H9 (cell line): ENCODE data around the gene AGBL4. TPM values are rescaled to one million over a fixed set of nuclear protein-coding genes. Genes with fewer than 3 reads are reported as not detected.

Experiments
- DNase-seq: peaks from one replicate; pipeline ENCODE4 v3.0.0-alpha.2; 2017
- H2AFZ ChIP-seq: one replicate; pipeline ENCODE4 v1.6.1; 2013; ENCODE audit warnings: mild to moderate bottlenecking, low read length, control low read depth, moderate library complexity
- H2AK5ac ChIP-seq: 2 replicates; pipeline ENCODE4 v1.6.1; 2013; ENCODE audit warnings: low read length, control low read depth, mixed read lengths; ENCODE audit not compliant: insufficient read length
- H2BK120ac ChIP-seq: one replicate; pipeline ENCODE4 v1.6.1; 2013; ENCODE audit warnings: low read depth, mild to moderate bottlenecking, low read length, control low read depth, inconsistent platforms; ENCODE audit not compliant: poor library complexity, severe bottlenecking
- H2BK12ac ChIP-seq: 2 replicates; pipeline ENCODE4 v1.6.1; 2013; ENCODE audit warnings: low read length, control low read depth, mixed read lengths, low read depth; ENCODE audit not compliant: insufficient read length
- H2BK15ac ChIP-seq: 2 replicates; pipeline ENCODE4 v1.6.1; 2013; ENCODE audit warnings: low read depth, low read length, control low read depth
- H2BK20ac ChIP-seq: one replicate; pipeline ENCODE4 v1.6.1; 2013; ENCODE audit warnings: low read depth, mild to moderate bottlenecking, low read length, control low read depth, inconsistent platforms; ENCODE audit not compliant: poor library complexity, severe bottlenecking
- H2BK5ac ChIP-seq: 2 replicates; pipeline ENCODE4 v1.6.1; 2013; ENCODE audit warnings: low read length, control low read depth, mixed read lengths; ENCODE audit not compliant: insufficient read length
- H3K14ac ChIP-seq: 2 replicates; pipeline ENCODE4 v1.6.1; 2013; ENCODE audit warnings: low read length, control low read depth; ENCODE audit not compliant: insufficient read depth
- H3K18ac ChIP-seq: 2 replicates; pipeline ENCODE4 v1.6.1; 2013; ENCODE audit warnings: low read depth, mild to moderate bottlenecking, mixed read lengths, low read length, control low read depth; ENCODE audit not compliant: insufficient read length
- H3K23ac ChIP-seq: 2 replicates; pipeline ENCODE4 v1.6.1; 2013; ENCODE audit warnings: low read length, control low read depth, mixed read lengths, low read depth; ENCODE audit not compliant: insufficient read length
- H3K23me2 ChIP-seq: 2 replicates; pipeline ENCODE4 v1.6.1; 2013; ENCODE audit warnings: low read depth, mild to moderate bottlenecking, mixed read lengths, low read length, control low read depth; ENCODE audit not compliant: insufficient read length, poor library complexity, severe bottlenecking
- H3K27ac ChIP-seq: 2 replicates; pipeline ENCODE4 v1.5.1; 2013; ENCODE audit warnings: low read length, control low read depth, mixed read lengths, low read depth; ENCODE audit not compliant: insufficient read length
- H3K27me3 ChIP-seq: 2 replicates; pipeline ENCODE4 v1.6.1; 2013; ENCODE audit warnings: low read length, control low read depth, inconsistent platforms; ENCODE audit not compliant: insufficient read depth
- H3K4ac ChIP-seq: 2 replicates; pipeline ENCODE4 v1.6.1; 2013; ENCODE audit warnings: low read depth, mild to moderate bottlenecking, control low read depth, inconsistent platforms, low read length, moderate library complexity
- H3K4me1 ChIP-seq: 2 replicates; pipeline ENCODE4 v1.6.1; 2013; ENCODE audit warnings: low read length, control low read depth, inconsistent platforms; ENCODE audit not compliant: insufficient read depth
- H3K4me2 ChIP-seq: 2 replicates; pipeline ENCODE4 v1.6.1; 2013; ENCODE audit warnings: low read length, control low read depth, mixed read lengths; ENCODE audit not compliant: insufficient read length, insufficient read depth
- H3K56ac ChIP-seq: 2 replicates; pipeline ENCODE4 v1.6.1; 2013; ENCODE audit warnings: low read depth, mild to moderate bottlenecking, mixed read lengths, low read length, control low read depth; ENCODE audit not compliant: insufficient read length
- H3K79me1 ChIP-seq: 2 replicates; pipeline ENCODE4 v1.6.1; 2013; ENCODE audit warnings: low read depth, mild to moderate bottlenecking, moderate library complexity, low read length, control low read depth, inconsistent platforms; ENCODE audit not compliant: insufficient read depth, poor library complexity, severe bottlenecking
- H3K79me2 ChIP-seq: 2 replicates; pipeline ENCODE4 v1.6.1; 2013; ENCODE audit warnings: low read length, control low read depth, inconsistent platforms; ENCODE audit not compliant: insufficient read depth
- H3K9ac ChIP-seq: 2 replicates; pipeline ENCODE4 v1.6.1; 2013; ENCODE audit warnings: low read length, control low read depth, mixed read lengths; ENCODE audit not compliant: insufficient read length; ENCODE audit errors: extremely low read depth
- H3K9me3 ChIP-seq: one replicate; pipeline ENCODE4 v1.6.1; 2013; ENCODE audit warnings: low read depth, low read length, inconsistent platforms; ENCODE audit not compliant: control insufficient read depth
- H3T11ph ChIP-seq: one replicate; pipeline ENCODE4 v1.6.1; 2013; ENCODE audit warnings: mild to moderate bottlenecking, low read length, control low read depth, inconsistent platforms
- H4K20me1 ChIP-seq: one replicate; pipeline ENCODE4 v1.6.1; 2013; ENCODE audit not compliant: control insufficient read depth, insufficient read length, insufficient read depth
- H4K5ac ChIP-seq: 2 replicates; pipeline ENCODE4 v1.6.1; 2013; ENCODE audit warnings: low read depth, mild to moderate bottlenecking, mixed read lengths, low read length, control low read depth; ENCODE audit not compliant: insufficient read length
- H4K8ac ChIP-seq: replicated peaks from 2 replicates; pipeline ENCODE4 v1.6.1; 2013; ENCODE audit warnings: low read length, control low read depth, mixed read lengths, low read depth; ENCODE audit not compliant: insufficient read length
- H4K91ac ChIP-seq: 2 replicates; pipeline ENCODE4 v1.6.1; 2013; ENCODE audit warnings: low read depth, mild to moderate bottlenecking, moderate library complexity, mixed read lengths, low read length, control low read depth; ENCODE audit not compliant: insufficient read length
- H3K27ac Mint-ChIP-seq, 3 experiments: 2 replicates in 2 of 3; 3 replicates in 1 of 3; pipeline ENCODE4 v1.8.0; 2020 to 2021; ENCODE audit warnings: mixed read lengths in 3 of 3, mild to moderate bottlenecking in 1 of 3, moderate library complexity in 1 of 3
- H3K27me3 Mint-ChIP-seq: 2 replicates; pipeline ENCODE4 v1.8.0; 2021; ENCODE audit warnings: low read depth, mild to moderate bottlenecking, moderate library complexity, mixed read lengths
- H3K36me3 Mint-ChIP-seq, 3 experiments: 2 replicates in 2 of 3; 3 replicates in 1 of 3; pipeline ENCODE4 v1.8.0; 2020 to 2021; ENCODE audit warnings: low read depth in 3 of 3, mixed read lengths in 3 of 3; ENCODE audit not compliant: insufficient read depth in 1 of 3
- H3K4me1 Mint-ChIP-seq, 2 experiments: 2 replicates each; pipeline ENCODE4 v1.8.0; 2020; ENCODE audit warnings: mixed read lengths in 2 of 2
- H3K4me3 Mint-ChIP-seq, 2 experiments: 2 replicates in 1 of 2; 3 replicates in 1 of 2; pipeline ENCODE4 v1.8.0; 2020 to 2021; ENCODE audit warnings: mild to moderate bottlenecking in 2 of 2, mixed read lengths in 2 of 2, moderate library complexity in 1 of 2
- H3K9me3 Mint-ChIP-seq, 2 experiments: 2 replicates in 1 of 2; 3 replicates in 1 of 2; pipeline ENCODE4 v1.8.0; 2020; ENCODE audit warnings: mild to moderate bottlenecking in 2 of 2, mixed read lengths in 2 of 2, moderate library complexity in 1 of 2
- WGBS: extraction: QIAGEN DNeasy Blood & Tissue Kit; methylation state at CpG from one replicate; pipeline ENCODE4 v1.1.7; 2013; ENCODE audit warnings: missing lambda C conversion rate, low lambda C conversion rate, mixed read lengths; ENCODE audit not compliant: insufficient read length; ENCODE audit errors: extremely low coverage; 5-methylcytosine and 5-hydroxymethylcytosine counted together
- total RNA-seq: library from RNA; stranded (reverse); gene quantifications from 2 replicates; pipeline ENCODE4 v1.2.1, GENCODE V29; 2021
- TF ChIP-seq, protein P1 (sequence below): fragments of 200-600 bp; sonication (generic); conservative IDR thresholded peaks from 3 replicates; pipeline ENCODE4 v1.8.0; 2021; ENCODE audit warnings: antibody characterized with exemption, mild to moderate bottlenecking

AGBL4 gene
- total RNA-seq, 1 experiment from 2014 or later = not detected

DNA sequence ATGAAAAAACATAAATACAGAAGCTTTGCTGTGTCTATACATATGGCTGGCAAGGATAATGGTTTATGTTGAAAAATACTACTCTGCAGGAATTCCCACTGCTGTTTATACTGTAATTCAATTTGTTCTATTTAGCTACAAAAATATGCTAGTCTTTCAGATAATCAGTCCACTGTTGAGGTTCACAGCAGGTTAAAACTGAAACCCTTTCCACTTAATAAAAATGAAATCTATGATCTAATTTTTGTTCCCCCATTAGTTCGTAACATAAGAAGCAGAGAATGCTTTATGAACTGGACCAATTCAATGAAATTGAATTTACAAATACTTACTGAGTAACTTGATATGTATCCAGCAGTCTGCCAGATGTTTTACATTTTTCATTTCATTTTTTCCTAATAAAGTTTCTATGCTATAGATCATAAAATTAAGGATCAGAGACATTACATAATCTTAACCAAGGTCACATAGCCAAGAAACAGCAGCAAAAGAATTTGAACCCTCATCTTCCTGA lies 887.0 kb downstream of the AGBL4 start:
- no peak overlapping the region for H3K27ac Mint-ChIP-seq
- H2AK5ac ChIP-seq = no peak overlapping the region
- no peak overlapping the region for H3K18ac ChIP-seq
- no peaks in the 10 kb centered on the region for H3K27me3 ChIP-seq
- H3K56ac ChIP-seq = no peak overlapping the region
- no peak overlapping the region for H3K4me3 Mint-ChIP-seq
- H2BK5ac ChIP-seq = no peak overlapping the region
- H3K9me3 ChIP-seq = peaks cover 3% of the 10 kb centered on the region
- no peak overlapping the region for H3T11ph ChIP-seq
- H3K14ac ChIP-seq = no peak overlapping the region
- H2BK12ac ChIP-seq = no peak overlapping the region
- TF ChIP-seq, protein P1, sequence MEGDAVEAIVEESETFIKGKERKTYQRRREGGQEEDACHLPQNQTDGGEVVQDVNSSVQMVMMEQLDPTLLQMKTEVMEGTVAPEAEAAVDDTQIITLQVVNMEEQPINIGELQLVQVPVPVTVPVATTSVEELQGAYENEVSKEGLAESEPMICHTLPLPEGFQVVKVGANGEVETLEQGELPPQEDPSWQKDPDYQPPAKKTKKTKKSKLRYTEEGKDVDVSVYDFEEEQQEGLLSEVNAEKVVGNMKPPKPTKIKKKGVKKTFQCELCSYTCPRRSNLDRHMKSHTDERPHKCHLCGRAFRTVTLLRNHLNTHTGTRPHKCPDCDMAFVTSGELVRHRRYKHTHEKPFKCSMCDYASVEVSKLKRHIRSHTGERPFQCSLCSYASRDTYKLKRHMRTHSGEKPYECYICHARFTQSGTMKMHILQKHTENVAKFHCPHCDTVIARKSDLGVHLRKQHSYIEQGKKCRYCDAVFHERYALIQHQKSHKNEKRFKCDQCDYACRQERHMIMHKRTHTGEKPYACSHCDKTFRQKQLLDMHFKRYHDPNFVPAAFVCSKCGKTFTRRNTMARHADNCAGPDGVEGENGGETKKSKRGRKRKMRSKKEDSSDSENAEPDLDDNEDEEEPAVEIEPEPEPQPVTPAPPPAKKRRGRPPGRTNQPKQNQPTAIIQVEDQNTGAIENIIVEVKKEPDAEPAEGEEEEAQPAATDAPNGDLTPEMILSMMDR = no peak
- no peak overlapping the region for H3K9ac ChIP-seq
- no peak overlapping the region for H2AFZ ChIP-seq
- peaks cover 4 to 29% (median 4%) of the 10 kb centered on the region in 3 experiments for H3K36me3 Mint-ChIP-seq
- H3K4me1 Mint-ChIP-seq = no peaks in the 10 kb centered on the region
- H3K79me1 ChIP-seq = no peaks in the 10 kb centered on the region
- H4K20me1 ChIP-seq = no peaks in the 10 kb centered on the region
- H3K4me2 ChIP-seq = no peak overlapping the region
- DNase-seq = no peak
- no peak overlapping the region for H3K27ac ChIP-seq
- H4K8ac ChIP-seq = no peak overlapping the region
- no peak overlapping the region for H2BK120ac ChIP-seq
- H3K9me3 Mint-ChIP-seq = peaks cover 78% of the 10 kb centered on the region in 2 experiments
- H3K4ac ChIP-seq = no peak overlapping the region
- no peak overlapping the region for H2BK20ac ChIP-seq
- no peaks in the 10 kb centered on the region for H3K27me3 Mint-ChIP-seq
- H2BK15ac ChIP-seq = no peak overlapping the region
- H3K23ac ChIP-seq = no peak overlapping the region
- no peak overlapping the region for H4K91ac ChIP-seq
- no peaks in the 10 kb centered on the region for H3K23me2 ChIP-seq
- H3K4me1 ChIP-seq = no peaks in the 10 kb centered on the region
- WGBS = no CpG with 5 or more reads among the region's 1 CpG
- no peaks in the 10 kb centered on the region for H3K79me2 ChIP-seq
- no peak overlapping the region for H4K5ac ChIP-seq
